ENCODE results near the gene CTSK. TPM values are rescaled to one million over a fixed set of nuclear protein-coding genes. Genes with fewer than 3 reads are reported as not detected.

Gene CTSK
- total and polyA plus RNA-seq, 2 donors from 2014 or later: 11.6 to 16.8 TPM

- no peak overlapping the region for H3K9ac ChIP-seq (ENCODE audit: low read length in 3 of 3)
- no peaks in the 10 kb centered on the region for H3K36me3 ChIP-seq (ENCODE audit: control insufficient read depth in 2 of 3, insufficient read depth in 3 of 3, low read length in 3 of 3)
- no peak overlapping the region for H3K27ac ChIP-seq (ENCODE audit: low read depth in 2 of 2, low read length in 2 of 2)
- TF ChIP-seq, protein P1, sequence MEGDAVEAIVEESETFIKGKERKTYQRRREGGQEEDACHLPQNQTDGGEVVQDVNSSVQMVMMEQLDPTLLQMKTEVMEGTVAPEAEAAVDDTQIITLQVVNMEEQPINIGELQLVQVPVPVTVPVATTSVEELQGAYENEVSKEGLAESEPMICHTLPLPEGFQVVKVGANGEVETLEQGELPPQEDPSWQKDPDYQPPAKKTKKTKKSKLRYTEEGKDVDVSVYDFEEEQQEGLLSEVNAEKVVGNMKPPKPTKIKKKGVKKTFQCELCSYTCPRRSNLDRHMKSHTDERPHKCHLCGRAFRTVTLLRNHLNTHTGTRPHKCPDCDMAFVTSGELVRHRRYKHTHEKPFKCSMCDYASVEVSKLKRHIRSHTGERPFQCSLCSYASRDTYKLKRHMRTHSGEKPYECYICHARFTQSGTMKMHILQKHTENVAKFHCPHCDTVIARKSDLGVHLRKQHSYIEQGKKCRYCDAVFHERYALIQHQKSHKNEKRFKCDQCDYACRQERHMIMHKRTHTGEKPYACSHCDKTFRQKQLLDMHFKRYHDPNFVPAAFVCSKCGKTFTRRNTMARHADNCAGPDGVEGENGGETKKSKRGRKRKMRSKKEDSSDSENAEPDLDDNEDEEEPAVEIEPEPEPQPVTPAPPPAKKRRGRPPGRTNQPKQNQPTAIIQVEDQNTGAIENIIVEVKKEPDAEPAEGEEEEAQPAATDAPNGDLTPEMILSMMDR (IDR thresholded peaks at IDR 0.05; ENCODE audit: borderline replicate concordance, extremely low read depth, insufficient read depth): no peak
- H3K27me3 ChIP-seq (ENCODE audit: control insufficient read depth, insufficient read depth, low read length): no peaks in the 10 kb centered on the region
- DNase-seq: no peak
- no peaks in the 10 kb centered on the region for H3K4me1 ChIP-seq (ENCODE audit: control insufficient read depth in 2 of 3, insufficient read depth in 2 of 3, low read depth in 1 of 3, low read length in 3 of 3)
- H3K9me3 ChIP-seq (ENCODE audit: control insufficient read depth in 2 of 3, insufficient read depth in 1 of 3, low read length in 3 of 3): no peaks in the 10 kb centered on the region
- FAIRE-seq: no peak
- no peak overlapping the region for H3K4me3 ChIP-seq (ENCODE audit: low read length in 3 of 3)
- intact Hi-C loops (cut with DNase I): no loop called here
Observed at GRCh38 chr1:150753416-150753815, 54.6 kb downstream of the CTSK start.

GRCh38 chr1:150751443-150751842 lies 56.6 kb downstream of the CTSK start:
- no peak overlapping the region for H3K27ac ChIP-seq (ENCODE audit: low read depth in 2 of 2, low read length in 2 of 2)
- no peaks in the 10 kb centered on the region for H3K27me3 ChIP-seq (ENCODE audit: control insufficient read depth, insufficient read depth, low read length)
- no peak overlapping the region for H3K4me3 ChIP-seq (ENCODE audit: low read length in 3 of 3)
- no peaks in the 10 kb centered on the region for H3K4me1 ChIP-seq (ENCODE audit: control insufficient read depth in 2 of 3, insufficient read depth in 2 of 3, low read depth in 1 of 3, low read length in 3 of 3)
- intact Hi-C loops (cut with DNase I): no loop called here
- no peaks in the 10 kb centered on the region for H3K9me3 ChIP-seq (ENCODE audit: control insufficient read depth in 2 of 3, insufficient read depth in 1 of 3, low read length in 3 of 3)
- H3K9ac ChIP-seq (ENCODE audit: low read length in 3 of 3): no peak overlapping the region
- no peak for FAIRE-seq
- no peak for DNase-seq
- TF ChIP-seq, protein P1 (IDR thresholded peaks at IDR 0.05; ENCODE audit: borderline replicate concordance, extremely low read depth, insufficient read depth): no peak
- H3K36me3 ChIP-seq (ENCODE audit: control insufficient read depth in 2 of 3, insufficient read depth in 3 of 3, low read length in 3 of 3): no peaks in the 10 kb centered on the region

- Histone ChIP-seq H3K27ac (ENCODE audit: low read depth in 2 of 2, low read length in 2 of 2) (no peak overlapping the region), H3K4me1 (ENCODE audit: control insufficient read depth in 2 of 3, insufficient read depth in 2 of 3, low read depth in 1 of 3, low read length in 3 of 3) (no peaks in the 10 kb centered on the region), H3K27me3 (ENCODE audit: control insufficient read depth, insufficient read depth, low read length) (no peaks in the 10 kb centered on the region), H3K4me3 (ENCODE audit: low read length in 3 of 3) (no peak overlapping the region), H3K36me3 (ENCODE audit: control insufficient read depth in 2 of 3, insufficient read depth in 3 of 3, low read length in 3 of 3) (no peaks in the 10 kb centered on the region), H3K9ac (ENCODE audit: low read length in 3 of 3) (no peak overlapping the region), H3K9me3 (ENCODE audit: control insufficient read depth in 2 of 3, insufficient read depth in 1 of 3, low read length in 3 of 3) (no peaks in the 10 kb centered on the region)
- TF ChIP-seq, protein P1 (IDR thresholded peaks at IDR 0.05; ENCODE audit: borderline replicate concordance, extremely low read depth, insufficient read depth): no peak
- no peak for DNase-seq
- no peak for FAIRE-seq
- intact Hi-C loops (cut with DNase I): no loop called here
Observed at GRCh38 chr1:150749720-150750311, 58.2 kb downstream of the CTSK start.
